Keratinocyte (primary cell): ENCODE results near the gene HYDIN. TPM values are rescaled to one million over a fixed set of nuclear protein-coding genes. Genes with fewer than 3 reads are reported as not detected.

Experiments
- DNase-seq: peaks from one replicate; pipeline ENCODE4 v3.0.0-alpha.2; 2011; ENCODE audit warnings: low read depth, missing footprints, low spot score
- FAIRE-seq: peaks from 2 replicates; lab custom pipeline; 2011; peaks lifted over from hg19 to GRCh38; lab: Jason Lieb, UNC
- H2AFZ ChIP-seq: 2 replicates; pipeline ENCODE4 v1.6.0; 2012; ENCODE audit warnings: low read length, control low read depth, inconsistent platforms; ENCODE audit not compliant: control insufficient read depth
- H3K27ac ChIP-seq: 2 replicates; pipeline ENCODE4 v1.5.1; 2011; ENCODE audit warnings: low read length; ENCODE audit not compliant: control insufficient read depth, insufficient read depth
- H3K27me3 ChIP-seq: 3 replicates; pipeline ENCODE4 v1.6.0; 2011; ENCODE audit warnings: low read length; ENCODE audit not compliant: control insufficient read depth, insufficient read depth; ENCODE audit errors: extremely low read depth
- H3K36me3 ChIP-seq, 2 experiments: 2 replicates in 1 of 2; 3 replicates in 1 of 2; pipeline ENCODE4 v1.5.1; 2011; ENCODE audit warnings: low read length in 2 of 2, mild to moderate bottlenecking in 1 of 2; ENCODE audit not compliant: control insufficient read depth in 2 of 2, insufficient read depth in 2 of 2; ENCODE audit errors: extremely low read depth in 1 of 2
- H3K4me1 ChIP-seq: 3 replicates; pipeline ENCODE4 v1.5.1; 2011; ENCODE audit warnings: low read length; ENCODE audit not compliant: control insufficient read depth, insufficient read depth; ENCODE audit errors: extremely low read depth
- H3K4me2 ChIP-seq: 3 replicates; pipeline ENCODE4 v1.6.0; 2011; ENCODE audit warnings: low read depth, low read length; ENCODE audit not compliant: control insufficient read depth, insufficient read depth; ENCODE audit errors: extremely low read depth
- H3K4me3 ChIP-seq, 3 experiments: fragments of 200-600 bp in 1 of 3; sonication (generic) in 1 of 3; 2 replicates in 2 of 3; 3 replicates in 1 of 3; pipeline ENCODE4 v1.5.1; 2011 to 2016; ENCODE audit warnings: low read length in 3 of 3, mild to moderate bottlenecking in 3 of 3, control low read depth in 2 of 3, inconsistent platforms in 1 of 3, low read depth in 1 of 3, mixed read lengths in 1 of 3, mixed run types in 1 of 3, moderate library complexity in 1 of 3; ENCODE audit not compliant: control insufficient read depth in 2 of 3, insufficient read depth in 2 of 3; ENCODE audit errors: extremely low read depth in 1 of 3
- H3K79me2 ChIP-seq: 2 replicates; pipeline ENCODE4 v1.6.0; 2012; ENCODE audit warnings: low read length; ENCODE audit not compliant: control insufficient read depth, insufficient read depth
- H3K9ac ChIP-seq: 3 replicates; pipeline ENCODE4 v1.6.0; 2011; ENCODE audit warnings: low read length; ENCODE audit not compliant: control insufficient read depth, insufficient read depth; ENCODE audit errors: extremely low read depth
- H3K9me1 ChIP-seq: 3 replicates; pipeline ENCODE4 v1.6.0; 2011; ENCODE audit warnings: low read length; ENCODE audit not compliant: control insufficient read depth, insufficient read depth; ENCODE audit errors: extremely low read depth
- H3K9me3 ChIP-seq: 2 replicates; pipeline ENCODE4 v1.5.1; 2012; ENCODE audit warnings: low read depth, low read length; ENCODE audit not compliant: control insufficient read depth
- H4K20me1 ChIP-seq: 3 replicates; pipeline ENCODE4 v1.6.0; 2011; ENCODE audit warnings: low read length; ENCODE audit not compliant: control insufficient read depth, insufficient read depth; ENCODE audit errors: extremely low read depth
- CTCF ChIP-seq, 3 experiments: IDR thresholded peaks in 1 of 3; conservative IDR thresholded peaks in 1 of 3; optimal IDR thresholded peaks in 1 of 3; 2 replicates in 2 of 3; 3 replicates in 1 of 3; pipeline versions ENCODE3 to v1.5.1; 2011; ENCODE audit warnings: low read length in 3 of 3, mild to moderate bottlenecking in 3 of 3, moderate library complexity in 2 of 3, control low read depth in 1 of 3, inconsistent platforms in 1 of 3; ENCODE audit not compliant: insufficient read depth in 2 of 3; ENCODE audit errors: extremely low read depth in 1 of 3
- EZH2 ChIP-seq: IDR thresholded peaks from one replicate; pipeline ENCODE4 v1.6.1; 2012; ENCODE audit warnings: inconsistent platforms, mild to moderate bottlenecking, low read length, moderate library complexity
- dilution Hi-C: fragments of 300-500 bp; cut with MboI; formaldehyde crosslinking; loops from one replicate; pipeline ENCODE4 v1.7.0; 2020; ENCODE audit warnings: low sequenced_read_pairs; ENCODE audit not compliant: extremely low pct_ligation_motif_present
- polyA plus RNA-seq, 5 experiments: library from polyadenylated mRNA; depleted of rRNA in 3 of 5; stranded (reverse) in 3 of 5; stranded (forward) in 1 of 5; unstranded in 1 of 5; fragments of >200 nt; gene quantifications; 1 replicate in 1 of 5; 2 replicates in 3 of 5; 3 replicates in 1 of 5; pipeline versions ENCODE4 v1.2.1 to v1.2.3, GENCODE V29; 2011 to 2012; ENCODE audit warnings: missing spikeins in 2 of 5, low read depth in 1 of 5, low replicate concordance in 1 of 5

HYDIN gene
- polyA plus RNA-seq, 1 donor (not counting 4 experiments of a cell fraction or from before 2014, with no cell fraction given) = 0.49 TPM

DNA sequence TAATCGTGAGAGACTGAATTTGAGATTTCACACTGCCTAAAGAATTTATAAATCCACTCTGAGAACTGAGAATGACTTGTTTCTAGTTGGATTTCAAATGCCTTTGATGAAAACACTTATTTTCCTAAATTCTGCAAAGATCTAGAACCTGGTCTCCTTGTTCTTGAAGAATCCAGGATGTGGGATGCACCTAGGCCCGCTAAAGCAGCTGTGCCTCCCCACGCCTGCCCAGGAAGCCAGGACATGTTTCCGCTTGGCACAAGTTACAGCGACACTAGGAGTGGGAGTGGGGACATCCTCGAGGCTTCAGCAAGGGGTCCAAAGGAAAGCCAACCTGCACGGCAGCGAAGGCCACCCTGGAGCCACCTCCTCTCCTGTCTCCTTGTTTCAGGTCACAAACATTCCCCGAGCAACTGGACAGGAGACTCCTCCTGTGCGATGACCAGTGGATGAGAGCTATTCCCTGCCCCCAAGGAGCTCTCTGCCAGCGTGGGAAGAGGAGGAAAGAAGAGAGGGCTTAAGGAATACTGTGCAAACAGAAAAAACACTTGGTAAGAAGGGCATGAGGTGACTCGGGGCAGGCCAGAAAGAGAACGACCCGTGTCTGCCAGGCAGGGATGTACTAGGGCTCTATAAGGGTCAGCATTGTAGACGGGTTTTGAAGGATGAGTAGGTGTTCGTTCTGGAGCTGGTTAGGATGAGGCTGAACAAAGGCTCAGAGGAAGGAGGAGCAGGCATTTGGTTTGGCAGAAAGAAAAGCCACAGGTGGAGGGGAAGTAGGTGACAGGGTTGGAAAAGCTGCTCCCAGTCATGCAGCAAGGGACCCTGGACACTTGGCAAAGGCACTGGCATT lies 440.7 kb downstream of the HYDIN start:
- peaks cover 7% of the 10 kb centered on the region for H4K20me1 ChIP-seq

DNA sequence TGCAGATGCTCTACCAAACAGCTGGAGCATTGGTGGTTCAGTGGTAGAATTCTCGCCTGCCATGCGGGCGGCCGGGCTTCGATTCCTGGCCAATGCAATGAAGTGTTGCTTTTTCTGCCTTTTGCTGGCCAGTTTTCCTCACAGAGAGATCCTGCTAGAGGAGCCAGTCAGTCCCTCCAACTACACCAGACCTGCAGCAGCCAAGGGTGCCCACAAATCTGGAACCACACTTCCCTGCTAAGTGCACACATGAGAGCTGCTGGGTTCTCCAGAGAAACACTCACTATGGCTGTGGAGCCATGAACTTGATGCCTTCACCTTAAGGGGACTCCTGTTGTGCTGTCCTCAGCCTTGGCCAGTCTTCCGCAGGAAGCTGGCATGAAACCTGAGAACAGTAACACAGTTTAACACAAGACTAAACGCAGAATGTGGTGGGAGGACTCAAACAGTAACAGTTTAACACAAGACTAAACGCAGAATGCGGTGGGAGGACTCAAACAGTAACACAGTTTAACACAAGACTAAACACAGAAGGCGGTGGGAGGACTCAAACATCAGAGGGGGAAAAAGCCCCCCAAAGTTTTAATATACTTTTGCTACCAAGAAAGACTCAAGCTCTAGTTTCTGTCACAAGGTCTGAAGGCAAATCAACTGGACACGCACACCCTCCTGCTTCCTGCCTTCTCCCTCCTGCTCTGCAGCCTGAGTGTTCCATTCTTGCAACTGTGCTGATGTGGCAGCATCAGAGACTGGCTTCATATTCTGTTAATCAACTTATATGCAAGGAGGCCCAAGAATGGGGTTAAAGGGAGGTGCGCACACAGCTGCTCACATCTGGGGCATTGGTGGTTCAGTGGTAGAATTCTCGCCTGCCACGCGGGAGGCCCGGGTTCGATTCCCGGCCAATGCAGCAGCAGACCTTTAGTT lies 441.6 kb downstream of the HYDIN start:
- H3K27ac ChIP-seq = no peak overlapping the region
- H4K20me1 ChIP-seq = peaks cover 7% of the 10 kb centered on the region
- peaks cover 8% of the 10 kb centered on the region for H3K9me1 ChIP-seq
- TF ChIP-seq EZH2 (no peak), CTCF (optimal IDR thresholded peaks at IDR 0.05 in 1 of 3, IDR thresholded peaks at IDR 0.05 in 1 of 3, conservative IDR thresholded peaks at IDR 0.05 in 1 of 3; ENCODE audit: extremely low read depth in 1 of 3, insufficient read depth in 2 of 3, low read length in 3 of 3) (no peak)
- H3K79me2 ChIP-seq = peaks cover 27% of the 10 kb centered on the region
- no peak overlapping the region for H3K4me3 ChIP-seq
- no peak for FAIRE-seq
- DNase-seq = no peak
- H3K4me1 ChIP-seq = no peaks in the 10 kb centered on the region
- H3K4me2 ChIP-seq = no peak overlapping the region
- H2AFZ ChIP-seq = no peak overlapping the region
- no peaks in the 10 kb centered on the region for H3K27me3 ChIP-seq
- no peak overlapping the region for H3K9ac ChIP-seq
- H3K9me3 ChIP-seq = no peaks in the 10 kb centered on the region
- peaks cover 13 to 21% of the 10 kb centered on the region in 2 experiments for H3K36me3 ChIP-seq
- dilution Hi-C loops = no loop called here

More for the DNA sequence above, 440.7 kb downstream of the HYDIN start:
- DNase-seq (no peak), FAIRE-seq (no peak)
- no peak overlapping the region for H2AFZ ChIP-seq
- peaks cover 8% of the 10 kb centered on the region for H3K9me1 ChIP-seq
- peaks cover 32% of the 10 kb centered on the region for H3K79me2 ChIP-seq
- no peak for TF ChIP-seq EZH2
- no peak for TF ChIP-seq CTCF (optimal IDR thresholded peaks at IDR 0.05 in 1 of 3, IDR thresholded peaks at IDR 0.05 in 1 of 3, conservative IDR thresholded peaks at IDR 0.05 in 1 of 3; ENCODE audit: extremely low read depth in 1 of 3, insufficient read depth in 2 of 3, low read length in 3 of 3)
- no peaks in the 10 kb centered on the region for H3K9me3 ChIP-seq
- no peak overlapping the region for H3K4me3 ChIP-seq
- no peaks in the 10 kb centered on the region for H3K27me3 ChIP-seq
- H3K27ac ChIP-seq = no peak overlapping the region
- dilution Hi-C loops = no loop called here
- H3K4me1 ChIP-seq = no peaks in the 10 kb centered on the region
- H3K36me3 ChIP-seq = peaks cover 9 to 15% of the 10 kb centered on the region in 2 experiments
- no peak overlapping the region for H3K9ac ChIP-seq
- H3K4me2 ChIP-seq = no peak overlapping the region
